Mesothelial cell of epicardium (in vitro differentiated cells): Measurements from ENCODE around the gene RHCG. TPM values are rescaled to one million over a fixed set of nuclear protein-coding genes. Genes with fewer than 3 reads are reported as not detected.
A peak's percentile ranks its signal among the peaks of the same experiment; 100 is the strongest.

ENCODE experiments used
- DNase-seq, 2 experiments: peaks; one replicate each; pipeline ENCODE4 v3.0.0; 2021; ENCODE audit warnings: low spot score in 2 of 2; ENCODE audit not compliant: unreplicated experiment in 2 of 2
- H3K27ac Mint-ChIP-seq: 2 replicates; pipeline ENCODE4 v1.8.0; 2021; ENCODE audit warnings: mixed read lengths
- H3K27me3 Mint-ChIP-seq: 2 replicates; pipeline ENCODE4 v1.8.0; 2021; ENCODE audit warnings: low read depth, mixed read lengths
- H3K36me3 Mint-ChIP-seq: 2 replicates; pipeline ENCODE4 v1.8.0; 2021; ENCODE audit warnings: mixed read lengths
- H3K4me1 Mint-ChIP-seq: 2 replicates; pipeline ENCODE4 v1.8.0; 2021; ENCODE audit warnings: mixed read lengths
- H3K4me3 Mint-ChIP-seq: 2 replicates; pipeline ENCODE4 v1.8.0; 2021; ENCODE audit warnings: mild to moderate bottlenecking, moderate library complexity, mixed read lengths
- H3K9me3 Mint-ChIP-seq: 2 replicates; pipeline ENCODE4 v1.8.0; 2021; ENCODE audit warnings: mixed read lengths
- total RNA-seq: library from RNA; stranded (reverse); gene quantifications from 3 replicates; pipeline ENCODE4 v1.2.1, GENCODE V29; 2021
- TF ChIP-seq, protein P1 (sequence below): fragments of 200-600 bp; sonication (generic); IDR thresholded peaks from one replicate; pipeline ENCODE4 v1.5.0; 2021; ENCODE audit warnings: antibody characterized with exemption; ENCODE audit not compliant: unreplicated experiment

RHCG gene
- total RNA-seq, 1 donor from 2014 or later: 0.16 TPM

DNA sequence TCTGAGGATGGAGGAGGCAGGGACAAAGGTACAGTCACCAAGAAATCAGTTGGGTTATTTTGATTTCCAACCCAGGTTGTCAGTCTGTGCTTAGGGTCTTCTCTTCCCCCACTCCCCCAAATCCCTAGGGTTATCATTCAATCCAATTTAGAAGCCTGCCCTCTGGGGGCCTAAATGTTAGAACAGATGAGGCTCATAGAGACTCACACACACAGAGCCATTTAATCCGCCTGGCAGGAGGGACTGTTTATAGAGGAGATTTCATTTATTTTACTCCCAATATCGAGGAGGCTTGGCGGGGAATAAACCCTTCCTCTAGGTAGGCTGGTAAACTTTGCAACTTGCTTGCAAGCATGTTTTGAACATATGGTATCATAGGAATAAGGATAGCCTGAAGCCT, 52.8 kb downstream of the RHCG start:
- TF ChIP-seq, protein P1, sequence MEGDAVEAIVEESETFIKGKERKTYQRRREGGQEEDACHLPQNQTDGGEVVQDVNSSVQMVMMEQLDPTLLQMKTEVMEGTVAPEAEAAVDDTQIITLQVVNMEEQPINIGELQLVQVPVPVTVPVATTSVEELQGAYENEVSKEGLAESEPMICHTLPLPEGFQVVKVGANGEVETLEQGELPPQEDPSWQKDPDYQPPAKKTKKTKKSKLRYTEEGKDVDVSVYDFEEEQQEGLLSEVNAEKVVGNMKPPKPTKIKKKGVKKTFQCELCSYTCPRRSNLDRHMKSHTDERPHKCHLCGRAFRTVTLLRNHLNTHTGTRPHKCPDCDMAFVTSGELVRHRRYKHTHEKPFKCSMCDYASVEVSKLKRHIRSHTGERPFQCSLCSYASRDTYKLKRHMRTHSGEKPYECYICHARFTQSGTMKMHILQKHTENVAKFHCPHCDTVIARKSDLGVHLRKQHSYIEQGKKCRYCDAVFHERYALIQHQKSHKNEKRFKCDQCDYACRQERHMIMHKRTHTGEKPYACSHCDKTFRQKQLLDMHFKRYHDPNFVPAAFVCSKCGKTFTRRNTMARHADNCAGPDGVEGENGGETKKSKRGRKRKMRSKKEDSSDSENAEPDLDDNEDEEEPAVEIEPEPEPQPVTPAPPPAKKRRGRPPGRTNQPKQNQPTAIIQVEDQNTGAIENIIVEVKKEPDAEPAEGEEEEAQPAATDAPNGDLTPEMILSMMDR: no peak
- Mint-ChIP-seq H3K4me3 (no peak overlapping the region), H3K9me3 (no peaks in the 10 kb centered on the region), H3K4me1 (peaks cover 7% of the 10 kb centered on the region), H3K27me3 (peaks cover 22% of the 10 kb centered on the region), H3K27ac (no peak overlapping the region), H3K36me3 (no peaks in the 10 kb centered on the region)
- DNase-seq: no peak

DNA sequence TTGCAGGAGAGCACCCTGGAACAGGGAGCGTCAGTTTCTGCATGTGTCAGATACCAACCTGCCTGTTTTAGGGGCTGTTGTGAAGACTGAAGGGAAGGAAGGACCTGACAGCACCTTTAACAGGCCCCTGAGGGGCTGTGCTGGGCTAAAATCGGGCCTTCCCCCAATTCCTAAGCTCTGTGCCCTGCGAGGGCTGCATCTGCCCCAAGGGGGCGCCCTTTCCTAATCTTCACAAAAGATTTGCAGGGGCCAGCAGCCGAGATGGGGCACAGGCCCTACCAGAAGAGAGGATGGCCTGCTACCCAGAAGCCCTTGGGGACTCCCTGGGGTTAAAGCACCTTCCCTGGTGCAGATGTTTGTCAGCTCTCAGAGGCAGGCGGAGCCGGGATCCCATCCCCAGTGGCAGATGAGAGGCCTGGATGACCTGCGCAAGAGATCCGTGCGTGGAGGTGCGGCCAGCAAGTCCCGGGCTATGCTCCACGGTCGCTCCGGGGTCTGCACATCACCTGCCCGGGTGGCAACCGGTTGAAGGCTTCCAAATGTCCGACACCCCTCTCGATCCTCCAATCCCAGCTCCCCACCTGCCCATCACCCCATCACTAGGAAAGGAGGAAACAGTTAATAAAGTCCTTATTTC, 53.6 kb downstream of the RHCG start:
- H3K4me1 Mint-ChIP-seq: peaks cover 3% of the 10 kb centered on the region
- H3K9me3 Mint-ChIP-seq: no peaks in the 10 kb centered on the region
- H3K4me3 Mint-ChIP-seq: no peak overlapping the region
- TF ChIP-seq, protein P1: peak; percentile 79
- H3K27ac Mint-ChIP-seq: no peak overlapping the region
- no peaks in the 10 kb centered on the region for H3K36me3 Mint-ChIP-seq
- H3K27me3 Mint-ChIP-seq: peaks cover 27% of the 10 kb centered on the region
- peak in 1 of 2 experiments; percentile 77 for DNase-seq

DNA sequence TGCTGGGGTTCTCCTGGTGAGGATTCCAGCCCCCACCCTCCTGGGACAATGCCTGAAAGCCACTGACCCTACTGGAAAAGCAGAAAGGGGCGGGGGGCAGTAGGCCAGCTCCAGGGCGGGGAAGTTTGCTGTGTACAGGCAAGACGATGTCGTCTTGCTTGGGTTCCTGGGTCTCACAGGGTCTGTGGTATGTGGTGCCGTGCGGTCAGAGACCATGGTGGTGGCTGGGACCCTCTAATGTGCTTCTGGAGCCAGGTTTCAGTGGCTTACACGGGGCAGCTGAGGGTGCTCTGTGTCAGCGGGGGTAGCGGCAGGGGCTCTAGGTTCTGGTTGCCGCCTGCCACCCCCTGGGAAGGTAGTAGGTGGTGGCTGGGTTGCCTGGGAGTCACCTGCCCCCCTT, 54.2 kb downstream of the RHCG start:
- H3K36me3 Mint-ChIP-seq: no peaks in the 10 kb centered on the region
- no peaks in the 10 kb centered on the region for H3K9me3 Mint-ChIP-seq
- peaks cover 33% of the 10 kb centered on the region for H3K27me3 Mint-ChIP-seq
- no peak overlapping the region for H3K4me3 Mint-ChIP-seq
- H3K27ac Mint-ChIP-seq: no peak overlapping the region
- peaks cover 3% of the 10 kb centered on the region for H3K4me1 Mint-ChIP-seq
- TF ChIP-seq, protein P1: no peak
- DNase-seq: no peak

- H3K27ac Mint-ChIP-seq: no peak overlapping the region
- H3K36me3 Mint-ChIP-seq: no peaks in the 10 kb centered on the region
- peaks cover 3% of the 10 kb centered on the region for H3K4me1 Mint-ChIP-seq
- TF ChIP-seq, protein P1: no peak
- H3K9me3 Mint-ChIP-seq: no peaks in the 10 kb centered on the region
- no peak overlapping the region for H3K4me3 Mint-ChIP-seq
- DNase-seq: no peak
- peaks cover 41% of the 10 kb centered on the region for H3K27me3 Mint-ChIP-seq
These were observed 55.0 kb downstream of the RHCG start for GRCh38 chr15:89441295-89441812.

GRCh38 chr15:89439764-89440163, 56.6 kb downstream of the RHCG start:
- Mint-ChIP-seq H3K27me3 (peaks cover 50% of the 10 kb centered on the region), H3K36me3 (no peaks in the 10 kb centered on the region), H3K27ac (no peak overlapping the region), H3K9me3 (no peaks in the 10 kb centered on the region), H3K4me3 (no peak overlapping the region), H3K4me1 (peaks cover 2% of the 10 kb centered on the region)
- TF ChIP-seq, protein P1: no peak
- DNase-seq: no peak
